Fibroblast of villous mesenchyme (primary cell): ENCODE data around the gene HAND2. TPM values are rescaled to one million over a fixed set of nuclear protein-coding genes. Genes with fewer than 3 reads are reported as not detected.

Experiments
- DNase-seq: peaks from one replicate; pipeline ENCODE4 v3.0.0-alpha.2; 2010; ENCODE audit warnings: low read depth
- H3K4me3 ChIP-seq: 2 replicates; pipeline ENCODE4 v1.5.1; 2011; ENCODE audit warnings: low read depth, mild to moderate bottlenecking, low read length
- total RNA-seq: library from RNA; depleted of rRNA; stranded (reverse); fragments of >200 nt; gene quantifications from 2 replicates; pipeline ENCODE4 v1.2.3, GENCODE V29; 2012
- TF ChIP-seq, protein P1 (sequence below): IDR thresholded peaks from 2 replicates; pipeline ENCODE4 v1.5.1; 2012; ENCODE audit warnings: low read depth, mild to moderate bottlenecking, low read length; ENCODE audit not compliant: insufficient read depth

HAND2 gene
- total RNA-seq, 1 donor = 71.7 TPM

DNA sequence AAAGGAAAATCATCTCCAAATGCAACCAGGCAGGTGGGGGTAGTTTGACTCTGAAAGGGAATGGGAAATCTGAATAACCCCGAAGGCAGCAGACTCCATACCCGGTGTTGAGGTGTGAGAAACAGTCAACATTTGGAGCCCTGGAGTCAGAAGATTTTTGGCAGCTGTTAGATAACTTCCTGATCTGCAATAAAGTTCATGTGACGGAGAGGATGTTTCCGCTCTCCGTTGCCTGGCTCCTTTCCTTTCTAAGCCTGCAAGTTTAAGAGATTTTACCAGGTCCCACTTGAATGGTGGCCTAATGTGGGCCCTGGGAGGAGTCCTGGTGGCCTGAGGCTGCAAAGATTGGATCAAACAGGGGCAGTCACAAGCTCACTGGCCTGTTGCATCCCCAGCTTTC, 27.7 kb downstream of the HAND2 start:
- no peak for DNase-seq
- TF ChIP-seq, protein P1, sequence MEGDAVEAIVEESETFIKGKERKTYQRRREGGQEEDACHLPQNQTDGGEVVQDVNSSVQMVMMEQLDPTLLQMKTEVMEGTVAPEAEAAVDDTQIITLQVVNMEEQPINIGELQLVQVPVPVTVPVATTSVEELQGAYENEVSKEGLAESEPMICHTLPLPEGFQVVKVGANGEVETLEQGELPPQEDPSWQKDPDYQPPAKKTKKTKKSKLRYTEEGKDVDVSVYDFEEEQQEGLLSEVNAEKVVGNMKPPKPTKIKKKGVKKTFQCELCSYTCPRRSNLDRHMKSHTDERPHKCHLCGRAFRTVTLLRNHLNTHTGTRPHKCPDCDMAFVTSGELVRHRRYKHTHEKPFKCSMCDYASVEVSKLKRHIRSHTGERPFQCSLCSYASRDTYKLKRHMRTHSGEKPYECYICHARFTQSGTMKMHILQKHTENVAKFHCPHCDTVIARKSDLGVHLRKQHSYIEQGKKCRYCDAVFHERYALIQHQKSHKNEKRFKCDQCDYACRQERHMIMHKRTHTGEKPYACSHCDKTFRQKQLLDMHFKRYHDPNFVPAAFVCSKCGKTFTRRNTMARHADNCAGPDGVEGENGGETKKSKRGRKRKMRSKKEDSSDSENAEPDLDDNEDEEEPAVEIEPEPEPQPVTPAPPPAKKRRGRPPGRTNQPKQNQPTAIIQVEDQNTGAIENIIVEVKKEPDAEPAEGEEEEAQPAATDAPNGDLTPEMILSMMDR = no peak
- H3K4me3 ChIP-seq = no peak overlapping the region

DNA sequence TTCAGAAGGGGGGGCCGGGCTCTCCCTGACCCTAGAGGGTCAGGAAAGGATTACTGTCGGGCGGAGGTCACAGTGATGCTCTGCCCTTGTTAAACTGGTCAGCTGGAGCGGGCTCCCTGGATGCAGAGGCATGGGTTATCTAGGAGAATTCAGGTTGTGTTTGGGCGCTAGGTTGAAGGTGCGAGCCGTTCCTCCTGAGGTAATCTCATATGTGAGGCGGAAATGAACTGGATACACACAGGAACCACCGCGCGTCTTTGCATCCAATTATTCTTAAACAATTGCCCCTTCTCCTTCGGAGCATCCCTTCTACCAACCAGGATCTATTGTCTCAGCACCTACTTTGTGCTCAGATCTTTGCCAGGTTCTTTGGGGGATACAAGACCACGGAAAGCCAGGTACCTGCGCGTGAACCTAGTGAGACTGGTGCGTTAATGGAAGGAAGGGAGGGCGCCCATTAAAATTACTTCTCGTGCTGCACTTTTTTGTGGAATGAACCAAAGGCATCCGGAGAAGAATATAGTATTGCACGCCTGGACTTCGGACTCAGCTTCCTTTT, 28.4 kb downstream of the HAND2 start:
- TF ChIP-seq, protein P1 = no peak
- DNase-seq = no peak
- H3K4me3 ChIP-seq = no peak overlapping the region

DNA sequence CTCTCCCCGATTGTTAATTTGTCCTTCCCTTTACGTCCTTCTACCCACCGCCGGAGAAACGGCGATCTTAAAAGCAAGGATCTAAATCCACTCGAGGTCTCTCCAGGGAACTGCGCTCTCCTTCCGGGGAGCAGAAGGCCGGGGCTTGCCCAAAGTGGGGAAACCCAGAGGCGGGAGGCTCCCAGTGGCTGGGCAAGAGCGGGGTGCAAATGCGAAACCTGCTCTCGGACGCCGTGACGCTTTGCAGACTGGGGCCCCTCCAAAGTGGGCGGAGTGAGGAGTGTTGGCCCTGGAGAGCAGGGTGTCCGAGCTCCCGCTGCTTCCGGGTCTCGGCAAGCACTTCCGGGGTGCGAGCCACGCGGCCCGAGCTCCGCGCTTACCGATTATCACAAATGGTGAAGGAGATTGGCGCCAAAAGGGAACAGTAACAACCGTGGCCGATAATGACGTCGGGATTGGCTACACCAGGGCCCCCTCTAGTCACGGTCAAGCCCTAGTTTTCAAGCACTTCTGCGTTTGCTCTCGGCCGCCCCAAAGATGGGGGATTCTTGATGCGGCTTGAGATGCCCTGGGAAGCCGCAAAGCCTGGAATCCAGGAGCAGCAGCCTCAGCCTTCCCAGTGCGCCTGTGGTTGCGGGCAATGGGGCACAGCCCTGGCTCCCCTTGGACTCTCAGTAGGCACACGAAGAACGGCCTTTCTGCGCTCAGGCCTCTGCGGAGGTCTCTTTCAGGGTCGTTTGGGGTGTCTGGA, 29.0 kb downstream of the HAND2 start:
- H3K4me3 ChIP-seq = no peak overlapping the region
- TF ChIP-seq, protein P1 = no peak
- no peak for DNase-seq

DNA sequence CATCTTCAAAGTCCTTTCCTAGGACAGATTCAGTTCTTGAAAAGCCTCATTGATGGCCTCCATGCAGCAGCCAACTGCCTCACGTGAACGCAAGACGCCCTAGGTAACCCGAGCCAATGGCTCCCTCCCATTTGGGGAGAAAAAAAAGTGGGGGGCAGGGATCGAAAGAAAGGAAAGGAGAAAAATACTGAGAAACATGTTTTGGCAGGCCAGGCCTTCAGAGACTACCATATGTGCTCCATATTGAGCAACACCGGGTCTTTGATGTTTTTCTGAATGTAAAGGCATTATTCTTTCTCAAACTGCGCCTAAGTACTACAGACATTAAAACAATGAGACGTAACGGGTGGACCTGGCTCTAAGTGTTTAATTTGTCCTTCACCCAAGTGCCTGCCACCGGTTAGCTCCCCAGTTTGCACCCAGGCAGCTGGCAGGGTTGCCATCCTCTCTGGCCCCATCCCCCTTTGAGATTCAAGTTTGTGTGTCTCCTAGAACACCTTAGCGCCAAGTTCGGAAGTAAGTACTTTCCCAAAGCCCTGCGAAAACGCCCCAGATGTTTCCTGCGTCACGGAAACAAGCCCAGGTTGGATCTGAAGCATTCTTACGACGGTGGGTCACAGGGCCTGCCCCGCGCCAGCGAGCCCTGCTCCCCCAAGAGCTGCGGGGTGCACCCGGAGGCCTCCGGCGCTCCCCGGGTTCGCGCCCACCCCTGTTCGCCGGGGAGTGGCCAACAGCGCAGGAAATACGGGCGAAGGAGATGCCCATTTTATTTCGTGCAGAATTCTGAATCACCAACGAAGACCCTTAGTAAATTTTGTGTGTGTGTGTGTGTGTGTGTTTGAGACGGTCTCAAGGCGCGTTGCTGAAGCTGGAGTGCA, 30.1 kb downstream of the HAND2 start:
- DNase-seq = no peak
- TF ChIP-seq, protein P1 = no peak

DNA sequence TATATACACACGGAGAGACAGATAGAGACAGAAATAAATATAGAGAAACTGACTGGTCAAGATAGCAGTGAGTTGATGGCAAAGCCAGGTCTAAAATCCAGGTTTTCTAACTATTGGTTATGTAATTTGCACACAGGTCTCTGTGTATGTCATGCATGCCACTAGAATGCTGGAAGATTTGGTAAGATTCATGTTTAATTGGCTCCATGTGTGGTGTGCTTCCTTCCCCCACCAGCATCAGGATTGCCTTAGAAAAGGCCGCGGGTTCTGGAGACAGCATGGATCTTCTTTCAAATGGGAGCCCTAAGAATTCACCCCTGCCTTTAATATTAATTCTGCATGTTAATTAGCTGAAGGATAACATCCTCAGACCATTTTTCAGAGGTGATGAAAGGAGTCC, 31.3 kb downstream of the HAND2 start:
- no peak overlapping the region for H3K4me3 ChIP-seq
- TF ChIP-seq, protein P1 = no peak
- no peak for DNase-seq

More for the DNA sequence above, 30.1 kb downstream of the HAND2 start:
- no peak overlapping the region for H3K4me3 ChIP-seq

DNA sequence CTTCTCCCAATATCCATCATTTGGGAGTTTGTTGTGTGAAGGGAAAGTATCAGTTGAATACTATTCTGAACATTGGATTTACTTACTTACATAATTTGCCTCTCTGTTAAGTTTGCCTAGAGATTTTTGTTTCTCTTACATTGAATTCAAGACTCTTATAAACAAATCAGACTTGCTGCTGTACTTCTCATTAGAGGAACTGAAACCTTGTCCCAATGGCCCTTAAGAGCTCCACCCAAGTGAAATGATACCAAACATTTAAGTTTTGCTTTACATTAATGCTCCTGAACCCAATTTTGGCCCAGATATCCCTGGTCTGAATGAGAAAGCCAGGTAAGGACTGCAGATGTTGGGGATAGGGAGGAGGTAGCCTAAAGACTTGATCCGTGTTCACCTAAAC, 32.0 kb downstream of the HAND2 start:
- no peak for DNase-seq
- TF ChIP-seq, protein P1 = no peak
- H3K4me3 ChIP-seq = no peak overlapping the region
